ENCODE results near the gene RAB6B.

The RAB6B gene

GRCh38 chr3:133855772-133856171 is 39.9 kb downstream of the RAB6B start:
- no peak for DNase-seq (ENCODE audit: low read depth)

DNA sequence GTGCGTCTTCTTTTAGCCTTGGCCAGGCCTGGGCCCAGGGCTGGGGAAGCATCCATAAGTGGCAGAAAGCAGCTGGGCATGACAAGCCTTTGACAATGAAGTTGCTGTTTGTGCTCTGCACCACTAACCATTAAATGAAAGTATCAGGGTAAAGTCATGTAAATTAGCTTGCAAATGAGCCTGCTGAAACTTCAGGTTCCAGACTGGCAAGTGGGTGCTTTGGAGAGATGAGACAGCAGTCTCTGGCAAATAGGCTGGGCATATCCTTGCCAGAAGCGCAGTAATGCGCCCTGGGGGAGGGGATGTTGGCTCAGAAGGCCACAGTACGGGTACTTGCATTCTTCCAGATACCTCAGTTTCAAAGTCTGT is 40.7 kb downstream of the RAB6B start:
- no peak for DNase-seq (ENCODE audit: low read depth)

DNA sequence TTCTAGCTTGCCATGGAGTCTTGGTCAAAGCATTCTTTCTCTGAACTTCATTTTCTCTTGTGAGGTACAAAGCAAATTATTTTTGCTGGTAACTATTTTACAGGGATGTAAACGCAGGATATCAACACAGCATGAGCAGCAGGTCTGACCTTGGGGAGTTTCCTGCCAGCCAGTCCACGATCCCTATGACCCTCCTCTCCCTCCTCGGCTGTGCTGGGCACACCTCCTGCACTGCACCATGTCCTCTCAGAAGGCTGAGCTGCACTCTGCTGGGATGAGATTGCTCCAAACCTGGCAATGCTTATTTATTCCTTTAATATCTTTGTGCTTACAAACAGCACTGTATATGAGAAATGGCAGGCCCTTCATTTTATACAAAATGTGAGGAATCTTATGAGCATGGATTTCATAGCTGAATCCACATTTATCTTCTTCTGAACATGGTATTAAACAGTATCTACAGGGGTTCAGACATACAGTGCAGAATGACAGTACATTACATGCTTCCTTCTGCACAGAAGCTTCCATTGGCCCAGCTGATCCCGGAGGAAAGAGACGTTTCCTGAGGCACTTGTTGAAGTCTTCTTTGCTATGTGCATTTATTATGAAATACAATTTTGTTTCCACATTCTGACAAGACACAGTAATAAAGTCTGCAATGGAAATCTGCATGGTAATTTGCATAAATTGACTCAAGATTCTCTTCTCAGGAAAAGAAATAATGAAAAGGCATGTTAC is 41.2 kb downstream of the RAB6B start:
- no peak for DNase-seq (ENCODE audit: low read depth)

DNA sequence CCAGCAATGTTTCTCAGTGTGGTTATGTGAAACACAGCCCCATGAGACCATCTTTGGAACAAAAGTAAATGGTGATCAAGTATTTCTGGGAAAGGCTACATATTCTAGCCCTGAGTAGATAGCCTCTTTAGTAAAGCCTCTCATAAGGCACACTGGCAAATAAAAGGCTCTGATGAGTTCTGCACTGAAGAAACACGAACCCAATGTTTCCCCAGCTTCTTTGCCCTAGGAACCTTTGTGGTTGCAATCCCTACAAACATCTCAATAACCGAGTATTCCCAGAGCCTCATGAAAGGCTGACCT is 41.8 kb downstream of the RAB6B start:
- DNase-seq (ENCODE audit: low read depth), result no peak

DNA sequence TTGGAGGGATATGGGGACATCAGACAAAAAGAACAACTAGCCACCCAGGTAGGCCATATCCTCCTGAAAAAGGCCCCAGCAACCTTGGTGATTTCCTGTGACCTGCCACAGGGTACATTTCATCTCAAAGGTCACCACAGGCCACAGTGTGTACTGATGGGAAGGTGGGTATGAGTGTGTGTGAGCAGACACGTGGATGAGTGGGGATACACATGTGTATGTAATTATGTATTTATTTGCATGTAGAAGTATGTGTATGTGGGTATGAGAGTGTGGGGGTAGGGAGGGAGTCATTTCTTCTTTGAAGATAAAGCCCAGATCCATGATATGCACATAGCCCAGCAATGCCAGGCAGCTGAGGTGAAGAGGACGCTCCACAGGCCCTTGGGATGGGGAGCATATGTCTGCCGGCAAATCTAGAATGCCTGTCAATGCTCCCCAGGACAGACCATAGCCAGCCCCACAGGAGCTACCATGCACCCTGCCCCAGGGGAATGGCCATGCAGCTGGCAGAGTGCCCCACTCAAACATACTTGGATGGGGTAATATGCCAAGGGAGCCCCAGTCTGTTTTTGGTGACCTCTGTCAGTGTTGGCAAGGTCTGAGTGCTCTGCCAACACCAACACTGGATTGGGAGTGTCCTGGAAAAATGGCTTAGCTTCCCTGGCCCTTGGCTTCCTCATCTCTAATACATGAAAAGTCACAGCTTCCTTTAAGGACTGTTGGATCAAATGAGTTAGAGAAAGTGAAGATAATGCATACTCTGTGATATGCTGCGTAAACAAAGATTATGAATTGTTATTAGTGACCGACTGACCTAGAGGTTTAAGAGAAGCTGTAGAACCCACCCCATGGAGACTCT is 42.4 kb downstream of the RAB6B start:
- no peak for DNase-seq (ENCODE audit: low read depth)

DNA sequence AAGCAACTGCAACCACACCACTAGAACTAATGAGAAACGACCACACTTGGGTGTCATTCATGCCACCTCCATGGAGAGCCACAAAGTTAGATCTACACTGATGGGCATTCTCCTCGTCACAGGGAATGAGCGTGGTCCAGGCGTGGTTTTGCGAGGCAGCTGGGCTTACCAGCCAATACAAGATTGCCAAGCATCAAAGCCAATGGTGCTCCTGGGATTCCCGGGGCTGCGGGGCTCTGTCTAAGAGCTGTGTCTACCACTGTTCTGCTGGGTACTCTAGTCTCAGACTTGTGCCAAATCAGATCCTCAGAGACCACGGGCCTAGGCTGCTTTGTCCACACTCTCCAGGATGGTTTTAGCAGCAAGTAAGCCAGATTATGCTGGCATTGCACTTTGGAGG is 43.8 kb downstream of the RAB6B start:
- DNase-seq (ENCODE audit: low read depth), result no peak

GRCh38 chr3:133851266-133851906 is 44.3 kb downstream of the RAB6B start:
- no peak for DNase-seq (ENCODE audit: low read depth)

DNA sequence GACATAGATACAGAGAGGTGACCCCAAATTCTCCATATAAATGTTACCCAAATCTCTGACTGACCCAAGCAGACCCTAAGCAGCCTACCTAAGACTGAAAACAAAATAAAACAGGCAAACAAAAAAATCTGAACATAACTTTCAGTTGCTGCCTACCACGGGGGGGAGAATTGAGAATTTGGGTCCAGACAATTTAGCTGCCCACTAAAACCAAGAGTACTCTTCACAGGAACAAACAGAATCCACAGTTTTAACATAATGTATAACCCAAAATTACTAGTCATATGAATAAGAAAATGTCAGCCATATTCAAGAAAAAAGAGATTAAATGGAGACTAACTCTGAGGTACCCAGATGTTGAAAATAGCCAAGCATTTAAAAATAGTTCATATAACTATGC is 45.6 kb downstream of the RAB6B start:
- DNase-seq (ENCODE audit: low read depth), result no peak

GRCh38 chr3:133849346-133849745 is 46.3 kb downstream of the RAB6B start:
- no peak for DNase-seq (ENCODE audit: low read depth)

DNA sequence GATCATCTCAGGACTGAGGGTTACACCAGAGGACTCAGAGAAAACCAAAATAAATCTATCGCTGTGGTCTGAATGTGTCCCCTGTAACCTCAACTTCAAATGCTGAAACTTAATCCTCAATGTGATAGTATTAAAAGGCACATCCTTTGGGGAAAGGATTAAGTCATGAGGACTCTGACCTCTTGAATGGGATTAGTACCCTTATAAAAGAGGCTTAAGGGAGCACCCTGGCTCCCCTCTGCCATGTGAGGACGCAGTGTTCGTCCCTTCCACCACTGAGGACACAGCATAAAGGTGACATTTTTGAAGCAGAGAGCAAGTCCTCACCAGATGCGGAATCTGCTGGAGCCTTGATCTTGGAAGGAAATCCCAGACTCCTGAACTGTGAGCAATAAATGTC is 50.6 kb downstream of the RAB6B start:
- DNase-seq (ENCODE audit: low read depth), result no peak

DNA sequence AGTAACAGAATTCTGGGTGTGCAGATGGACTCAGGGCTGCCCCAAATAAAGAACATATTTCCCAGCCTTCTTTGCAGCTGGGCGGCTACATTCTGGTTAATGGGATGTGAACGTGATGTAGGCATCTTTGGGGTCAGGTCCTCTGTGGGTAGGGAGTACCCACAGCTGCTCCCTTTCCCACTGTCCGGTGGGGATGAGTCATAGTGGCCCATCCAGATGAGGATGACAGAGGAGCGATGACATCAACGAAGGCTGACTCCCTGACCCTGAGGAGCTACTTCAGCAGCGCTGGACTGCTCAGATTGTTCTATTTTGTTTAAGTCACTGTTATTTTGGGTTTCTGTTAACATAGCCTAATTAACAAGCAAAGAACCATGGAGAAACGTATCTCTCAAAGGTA is 52.0 kb downstream of the RAB6B start:
- DNase-seq (ENCODE audit: low read depth), result no peak

GRCh38 chr3:133842158-133842557 is 53.5 kb downstream of the RAB6B start:
- no peak for DNase-seq (ENCODE audit: low read depth)

GRCh38 chr3:133841196-133841595 is 54.5 kb downstream of the RAB6B start:
- no peak for DNase-seq (ENCODE audit: low read depth)

- no peak for DNase-seq (ENCODE audit: low read depth)
These were observed 54.9 kb downstream of the RAB6B start for GRCh38 chr3:133840767-133841166.

GRCh38 chr3:133840055-133840737 is 55.5 kb downstream of the RAB6B start:
- no peak for DNase-seq (ENCODE audit: low read depth)

DNA sequence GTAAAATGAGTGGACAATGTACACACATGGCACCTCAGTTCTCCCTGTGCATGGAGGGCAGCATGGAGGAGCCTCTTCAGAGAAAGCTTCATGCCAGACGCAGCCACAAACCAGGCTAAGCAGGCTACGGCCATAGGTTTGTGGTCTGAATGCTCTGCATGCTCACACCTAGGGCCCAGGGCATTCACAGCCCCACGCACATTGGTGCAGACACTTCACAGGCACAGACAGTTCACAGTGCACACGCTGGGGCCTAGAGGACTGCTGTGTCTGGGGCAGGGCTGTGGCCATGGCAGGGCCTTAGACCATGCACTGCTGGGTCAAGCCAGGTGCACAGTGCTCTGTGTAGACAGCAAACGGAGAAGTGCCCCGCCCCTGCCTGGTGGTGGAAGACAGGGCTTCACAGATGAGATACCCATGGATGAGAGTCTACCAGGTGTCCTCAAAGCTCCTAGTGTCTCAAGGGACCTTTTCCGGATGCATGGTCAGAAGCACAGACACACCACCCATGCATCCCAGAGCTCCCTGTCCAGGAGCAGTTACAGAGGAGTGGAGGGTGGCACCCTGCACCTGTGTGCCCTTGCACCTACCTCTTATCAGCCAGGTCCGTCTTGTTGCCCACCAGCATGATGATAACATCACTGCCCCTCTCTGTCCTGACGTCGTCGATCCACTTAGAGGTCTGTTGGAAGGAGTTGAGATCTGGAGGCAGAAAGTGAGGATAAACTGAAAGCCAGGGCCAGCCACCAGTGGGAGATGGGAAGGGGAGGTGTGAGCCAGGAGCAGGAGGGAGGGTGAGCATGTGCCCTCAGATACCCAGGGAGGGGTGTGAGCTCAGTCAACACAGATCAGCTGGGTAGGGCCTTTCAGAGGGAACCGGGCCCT is 56.5 kb downstream of the RAB6B start:
- DNase-seq (ENCODE audit: low read depth), result no peak

DNA sequence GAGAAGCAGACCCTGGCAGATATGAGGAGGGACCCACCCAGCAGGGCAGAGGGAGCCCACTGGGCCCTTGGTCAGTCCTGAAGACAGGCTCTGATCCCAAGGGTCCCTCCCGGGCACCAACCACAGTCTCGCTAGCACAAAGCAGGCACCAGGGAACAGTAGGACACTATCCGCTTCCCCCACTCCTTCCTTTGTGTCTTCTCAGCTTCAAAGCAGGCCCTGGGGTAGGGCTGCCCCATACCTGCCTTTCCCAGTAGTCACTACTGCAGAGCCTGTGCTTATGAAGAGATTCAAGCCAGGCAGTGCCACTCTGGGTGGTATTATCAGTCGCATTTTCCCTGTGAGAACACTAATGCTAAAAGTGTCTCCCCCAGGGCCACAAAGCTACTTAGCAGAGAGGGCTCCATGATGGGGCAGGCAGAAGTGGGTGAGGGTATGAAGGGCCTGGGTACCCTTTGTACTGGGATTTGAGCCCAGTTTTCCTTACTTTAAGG is 57.3 kb downstream of the RAB6B start:
- DNase-seq (ENCODE audit: low read depth), result no peak

DNA sequence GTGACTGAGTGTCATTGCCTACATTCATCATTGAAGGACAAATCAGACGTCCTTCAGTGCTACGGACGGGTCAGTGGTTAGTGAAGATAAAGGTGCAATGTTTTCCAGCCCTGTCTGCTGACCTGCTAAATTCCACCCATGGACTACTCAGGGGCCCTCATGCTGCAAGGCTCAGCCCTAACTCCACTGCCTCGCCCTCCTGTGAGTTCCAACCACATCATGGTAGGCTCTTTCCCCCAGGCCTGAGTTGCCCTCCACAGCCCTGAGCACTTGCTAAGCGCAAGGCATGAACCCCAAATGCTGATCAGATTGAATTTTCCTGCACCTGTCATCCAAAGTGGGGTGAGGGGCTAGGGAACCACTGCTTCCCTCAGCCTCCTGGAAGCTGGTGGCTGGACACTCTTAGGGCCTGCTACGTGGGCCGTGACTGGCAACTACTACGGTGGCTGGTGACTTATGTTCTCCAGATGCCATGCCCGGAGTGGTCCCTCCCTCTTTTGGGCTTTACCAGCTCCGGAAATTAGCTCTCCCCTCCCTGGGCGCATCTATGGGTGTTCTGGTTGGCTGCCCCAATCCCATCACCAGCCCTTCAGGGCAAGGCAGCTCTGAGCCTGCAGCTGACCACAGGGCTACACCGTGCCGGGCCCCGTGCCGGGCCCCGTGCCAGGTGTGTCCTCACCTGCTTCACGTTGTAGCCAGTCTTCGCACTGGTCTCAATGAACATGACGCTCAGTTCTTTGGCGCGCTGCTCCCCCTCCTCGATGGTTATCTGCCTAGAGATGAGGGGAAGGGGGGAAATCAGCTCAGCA is 58.0 kb downstream of the RAB6B start:
- DNase-seq (ENCODE audit: low read depth), result no peak

DNA sequence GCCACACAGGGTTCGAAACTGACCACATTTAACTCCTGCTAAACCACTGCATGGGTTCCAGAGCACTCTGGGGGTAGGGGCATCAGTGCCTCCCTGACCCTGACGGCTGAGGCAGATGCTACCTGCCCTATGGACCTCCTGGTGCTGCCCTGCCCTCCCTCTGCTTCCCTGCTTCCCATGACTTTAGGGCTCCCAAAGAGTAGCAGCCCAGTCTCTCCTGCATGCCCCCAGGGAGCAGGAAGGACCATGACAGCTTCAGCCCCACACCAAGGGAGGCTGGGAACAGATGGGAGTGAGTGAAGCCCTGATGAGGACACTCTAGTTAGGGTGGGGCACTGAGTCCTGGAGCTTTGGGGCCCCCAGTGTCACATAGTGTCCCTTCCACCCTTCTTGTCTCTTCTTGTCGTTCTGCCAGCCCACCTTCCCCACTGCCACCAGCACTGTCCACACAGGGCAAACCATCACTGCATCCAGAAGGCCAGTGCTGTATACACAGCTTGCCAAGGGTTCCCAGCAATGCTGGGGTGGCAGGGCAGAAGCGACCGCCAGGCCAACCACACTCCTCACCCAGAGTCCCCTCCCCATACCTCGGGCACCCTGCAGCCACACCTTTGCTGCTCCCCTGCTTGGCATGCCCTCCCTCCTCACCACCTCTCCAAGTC is 59.1 kb downstream of the RAB6B start:
- no peak for DNase-seq (ENCODE audit: low read depth)

DNA sequence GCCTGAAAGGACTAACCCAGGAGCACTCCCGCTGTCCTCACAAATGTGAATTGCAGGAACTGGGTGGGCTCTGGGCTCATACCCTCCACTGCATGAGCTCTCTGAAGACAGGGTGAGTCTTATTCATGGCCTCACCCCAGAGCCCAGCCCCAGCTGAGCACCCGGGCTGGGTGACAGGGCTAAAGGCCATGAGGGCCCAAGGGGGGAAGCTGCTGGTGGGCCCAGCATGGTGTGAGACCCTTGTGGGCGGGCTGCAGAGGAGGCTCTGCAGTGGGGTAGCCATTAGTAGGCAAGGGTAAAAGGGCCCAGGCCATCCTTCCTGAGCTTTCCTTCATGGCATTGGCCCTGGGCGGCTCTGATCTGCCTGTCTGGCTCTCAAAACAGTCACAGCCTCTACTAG is 59.7 kb downstream of the RAB6B start:
- DNase-seq (ENCODE audit: low read depth), result no peak

All from stimulated activated CD8-positive, alpha-beta memory T cell treated with anti-CD3 and anti-CD28 coated beads, Interleukin-7, amount 100 ng/mL, for 24 hours (primary cell).